ENCODE data around the gene CHST11.
"Not testable (repeated sequence)": the region's sequence is repeated elsewhere in the genome, so short reads cannot be mapped to it uniquely, and the experiment has no call there.

CHST11 gene

DNA sequence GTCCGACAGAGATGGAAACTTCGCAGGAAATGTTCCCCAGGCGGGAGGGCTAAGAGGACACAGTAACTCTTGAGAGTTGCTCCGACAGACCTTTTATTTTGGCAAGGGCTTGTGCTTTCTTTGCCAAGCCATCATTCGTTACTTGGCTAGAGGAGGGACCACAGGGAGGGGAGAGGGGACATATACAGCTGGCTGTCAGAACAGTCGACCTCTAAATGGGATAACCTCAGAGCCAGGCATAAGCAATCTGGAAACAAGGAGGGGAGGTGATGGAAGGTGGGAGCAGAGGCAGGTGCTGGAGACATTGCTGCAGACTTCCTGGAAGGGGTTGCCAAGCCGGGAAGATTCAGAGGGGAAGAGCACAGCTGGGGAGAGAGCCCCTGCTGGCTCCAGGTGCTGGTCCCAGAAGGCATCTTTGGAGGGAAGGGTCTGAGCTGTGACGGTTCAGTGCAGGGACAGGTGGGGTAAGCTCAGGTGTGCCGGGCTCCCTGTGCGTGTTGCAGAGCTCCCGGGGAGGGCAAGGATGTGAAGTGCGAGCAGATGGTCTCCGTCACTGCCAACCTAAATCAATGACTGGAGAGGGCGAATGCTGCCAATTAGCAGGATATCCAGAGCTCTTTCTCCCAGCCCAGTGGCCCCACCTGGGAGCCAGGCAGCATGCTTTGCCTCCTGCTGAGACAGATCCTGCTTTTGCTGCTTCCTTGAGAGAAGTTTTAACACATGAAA lies 50.1 kb downstream of the CHST11 start:
- no peak for DNase-seq

GRCh38 chr12:104507672-104508071 lies 50.9 kb downstream of the CHST11 start:
- no peak for DNase-seq

DNA sequence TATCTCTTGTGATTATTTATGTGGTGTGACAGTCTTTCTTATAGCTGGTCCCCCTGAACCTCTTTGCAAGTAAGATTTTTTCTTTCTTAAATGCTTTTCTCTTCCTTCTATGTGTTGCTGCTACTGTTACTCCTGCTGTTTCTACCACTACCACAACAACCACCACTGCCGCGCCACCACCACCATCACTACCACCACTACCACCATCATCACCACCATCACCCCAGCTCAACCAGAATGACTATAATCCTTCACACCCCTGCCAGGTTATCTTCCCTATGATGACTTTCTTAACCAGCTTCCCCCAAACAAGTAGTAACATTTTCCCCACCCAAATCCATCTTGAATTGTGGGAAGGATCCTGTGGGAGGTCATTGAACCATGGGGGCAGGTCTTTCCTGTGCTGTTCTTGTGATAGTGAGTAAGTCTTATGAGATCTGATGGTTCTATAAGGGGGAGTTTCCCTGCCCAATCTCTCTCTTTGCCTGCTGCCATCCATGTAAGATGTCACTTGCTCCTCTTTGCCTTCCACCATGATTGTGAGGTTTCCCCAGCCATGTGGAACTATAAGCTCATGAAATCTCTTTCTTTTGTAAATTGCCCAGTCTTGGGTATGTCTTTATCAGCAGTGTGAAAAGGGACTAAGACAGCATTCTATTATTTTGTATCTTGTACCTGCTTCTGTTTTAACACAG lies 52.2 kb downstream of the CHST11 start:
- DNase-seq, result no peak

DNA sequence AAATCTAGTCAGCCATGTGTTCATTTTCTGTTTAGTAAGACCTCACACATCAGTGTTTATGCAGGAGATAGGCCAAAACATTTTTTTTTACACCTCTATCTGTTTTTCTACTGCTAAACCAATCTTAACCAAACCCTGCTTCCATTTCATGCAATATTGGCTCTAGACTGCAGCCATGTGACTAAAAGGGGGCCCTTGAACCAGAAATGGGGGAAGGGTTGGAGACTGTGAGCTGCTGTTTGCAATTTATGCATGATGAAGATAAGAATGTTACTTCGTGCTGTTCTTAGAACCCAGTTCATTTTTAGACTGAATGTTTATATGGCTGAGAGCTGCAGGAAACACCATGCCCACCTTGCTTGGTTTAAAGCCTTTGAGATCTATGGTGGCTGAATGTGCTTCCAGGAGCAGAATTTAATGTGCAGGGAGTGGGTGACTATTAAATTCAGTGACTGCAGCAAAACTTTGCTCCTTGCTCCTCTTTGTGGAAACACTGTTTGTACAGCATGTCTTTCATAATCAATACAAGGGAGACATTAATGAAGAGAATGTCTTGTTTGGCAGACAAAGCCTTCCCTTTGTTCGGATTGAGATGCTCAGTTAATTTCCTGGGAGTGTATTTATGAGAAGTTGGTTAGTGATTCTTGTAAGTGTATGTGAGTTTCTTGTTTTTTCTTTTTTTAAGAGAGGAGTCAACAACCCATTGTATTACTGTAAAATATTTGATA lies 53.6 kb downstream of the CHST11 start:
- DNase-seq, result peak; percentile 90

DNA sequence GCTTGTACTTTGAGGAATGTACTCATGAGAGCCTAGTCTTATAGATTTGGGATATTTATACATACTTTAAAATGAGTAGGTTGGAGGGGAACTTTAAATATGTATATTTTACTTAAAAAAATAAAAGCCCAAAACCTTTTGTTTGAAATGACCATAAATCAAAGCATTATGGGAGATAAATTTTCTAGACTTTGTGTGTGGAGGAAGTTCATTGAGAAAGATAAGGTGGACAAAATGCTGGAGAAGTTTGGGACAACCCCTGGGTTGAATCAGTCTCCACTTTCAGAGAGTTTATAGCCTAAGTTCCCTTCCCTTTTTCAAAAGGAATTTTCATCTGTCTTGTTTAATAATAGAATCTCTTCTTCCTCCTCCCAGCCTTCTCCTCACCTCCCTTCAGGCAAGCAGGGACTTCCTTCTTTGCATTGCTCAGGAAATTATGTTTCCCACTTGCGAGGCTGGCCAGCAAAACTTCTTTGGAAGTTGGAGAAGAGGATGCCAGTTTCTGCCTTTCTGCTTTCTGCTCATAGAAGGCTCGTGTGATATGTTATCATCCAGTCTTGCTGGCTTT lies 54.2 kb downstream of the CHST11 start:
- DNase-seq, result no peak

GRCh38 chr12:104513681-104514080 lies 56.9 kb downstream of the CHST11 start:
- DNase-seq, result no peak

DNA sequence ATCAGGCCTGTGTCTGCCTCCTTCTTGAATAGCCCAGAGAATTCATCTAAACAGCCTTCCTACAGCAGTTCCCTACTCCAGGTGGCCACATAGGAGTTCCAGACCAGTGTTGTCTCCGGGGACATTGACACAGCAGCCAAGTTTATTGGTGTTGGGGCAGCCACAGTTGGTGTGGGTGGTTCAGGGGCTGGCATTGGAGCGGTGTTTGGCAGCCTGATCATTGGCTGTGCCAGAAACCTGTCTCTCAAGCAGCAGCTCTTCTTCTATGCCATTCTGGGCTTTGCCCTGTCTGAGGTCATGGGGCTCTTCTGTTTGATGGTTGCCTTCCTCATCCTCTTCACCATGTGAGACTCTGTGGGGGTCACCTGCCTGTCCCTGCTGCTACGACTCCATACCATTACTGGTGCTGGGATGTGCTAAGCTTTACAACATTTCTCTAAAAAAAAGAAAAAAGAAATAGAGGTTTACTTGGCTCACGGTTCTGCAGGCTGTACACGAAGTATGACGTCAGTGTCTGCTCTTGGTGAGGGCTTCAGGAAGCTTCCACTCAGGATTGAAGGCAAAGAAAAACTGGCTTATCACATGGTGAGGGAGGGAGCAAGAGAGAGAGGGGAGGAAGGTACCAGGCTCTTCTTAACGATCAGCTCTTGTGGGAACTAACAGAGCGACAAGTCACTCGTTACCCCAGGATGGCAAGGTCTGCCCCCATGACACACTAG lies 57.5 kb downstream of the CHST11 start:
- no peak for DNase-seq

- DNase-seq, result peak; percentile 75
These were observed 59.2 kb downstream of the CHST11 start for GRCh38 chr12:104515899-104516298.

GRCh38 chr12:104516821-104517220 lies 60.1 kb downstream of the CHST11 start:
- no peak for DNase-seq

- DNase-seq, result no peak
These were observed 61.1 kb downstream of the CHST11 start for GRCh38 chr12:104517880-104518279.

GRCh38 chr12:104519190-104520019 lies 62.7 kb downstream of the CHST11 start:
- DNase-seq, result no peak

GRCh38 chr12:104520242-104520900 lies 63.6 kb downstream of the CHST11 start:
- DNase-seq, result no peak

GRCh38 chr12:104521731-104522130 lies 65.0 kb downstream of the CHST11 start:
- no peak for DNase-seq

DNA sequence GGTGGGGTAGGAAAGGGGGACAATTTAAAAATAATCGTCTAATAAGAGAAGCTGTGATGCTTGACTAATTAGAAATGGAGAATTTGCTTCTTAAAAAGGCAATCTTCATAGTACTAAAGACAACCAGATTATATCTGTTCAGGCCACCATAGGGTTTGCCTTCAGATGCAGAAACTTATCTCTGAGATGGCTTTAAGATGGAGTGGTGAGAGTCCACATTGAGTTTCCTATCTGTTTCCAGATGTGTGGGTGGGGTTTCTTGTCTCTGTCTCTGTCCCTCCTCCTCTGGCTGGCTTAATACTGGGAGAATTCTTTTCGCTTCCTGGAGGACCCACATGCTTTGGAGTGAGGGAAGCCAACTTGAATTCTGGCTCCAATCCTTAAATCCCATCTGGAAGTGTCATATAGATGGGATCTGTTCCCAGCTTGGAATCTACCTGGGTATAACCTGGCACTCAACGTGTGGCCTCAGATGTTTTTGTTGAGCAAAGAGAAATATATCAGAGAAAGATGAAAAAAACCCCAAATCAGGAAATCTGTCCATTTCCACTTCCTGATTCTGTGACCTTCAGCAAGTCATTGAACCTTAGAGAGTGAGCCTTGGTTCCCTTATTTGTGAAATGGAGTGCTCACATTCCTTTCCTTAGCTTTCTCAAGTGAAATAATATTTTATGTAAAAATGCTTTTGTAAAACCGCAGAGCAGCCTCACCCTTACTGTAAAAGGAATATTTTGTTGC lies 66.4 kb downstream of the CHST11 start:
- no peak for DNase-seq

DNA sequence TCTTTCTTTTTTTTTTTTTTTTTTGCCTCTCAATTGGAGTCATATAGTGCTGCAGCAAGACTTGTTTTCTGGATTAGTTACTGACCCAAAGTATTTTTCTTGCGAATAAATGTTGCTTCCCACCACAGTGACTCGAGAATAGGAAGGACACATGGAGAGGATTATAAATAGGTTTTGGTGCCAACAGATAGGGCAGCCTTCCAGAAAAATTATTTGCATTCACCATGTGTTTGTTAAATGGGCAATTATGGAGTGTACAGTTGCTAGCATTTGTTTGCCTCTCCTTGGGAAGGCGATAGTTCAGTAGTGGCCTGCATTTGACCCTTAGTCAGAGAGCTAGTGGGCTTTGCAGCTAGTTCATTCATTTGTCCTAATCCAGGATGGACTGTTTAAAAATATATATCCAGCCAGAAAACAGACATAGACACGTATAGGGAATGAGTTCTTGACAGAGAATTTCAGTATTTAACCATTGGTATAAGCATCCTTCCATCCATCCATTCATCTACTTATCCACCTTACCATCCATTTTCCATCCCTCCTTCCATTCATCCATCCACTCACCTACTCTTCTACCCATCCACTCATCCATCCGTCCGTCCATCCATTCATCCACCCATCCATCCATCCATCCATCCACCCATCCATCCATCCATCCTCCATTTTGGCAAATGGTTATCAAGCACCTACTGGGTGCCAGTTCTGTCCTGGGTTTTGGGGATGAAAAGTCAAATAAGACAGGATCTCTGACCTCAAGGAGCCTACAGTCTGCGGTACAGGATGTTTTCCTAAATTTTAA lies 67.5 kb downstream of the CHST11 start:
- no peak for DNase-seq

DNA sequence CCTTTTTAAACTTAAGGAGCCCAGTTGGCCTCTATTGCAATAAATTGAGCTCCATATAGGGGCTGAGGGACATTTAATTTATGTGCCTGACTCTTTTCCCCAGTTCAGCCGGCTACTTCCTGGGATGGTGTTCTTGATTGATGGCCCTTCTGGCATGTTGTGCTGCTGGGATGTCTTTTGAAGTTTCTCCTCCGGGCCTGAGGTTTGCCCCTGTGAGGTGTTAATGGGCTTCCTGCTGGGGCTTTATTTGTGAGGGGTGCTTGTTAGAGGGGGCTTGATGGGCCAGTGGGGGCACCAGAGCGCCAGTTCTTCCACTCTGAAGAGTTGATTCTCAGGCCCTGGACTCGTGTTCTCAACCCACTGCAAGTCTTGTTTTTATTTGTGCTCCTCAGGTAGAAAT lies 69.6 kb downstream of the CHST11 start:
- DNase-seq, result no peak

GRCh38 chr12:104526751-104527150 lies 70.0 kb downstream of the CHST11 start:
- no peak for DNase-seq

- DNase-seq, result not testable (repeated sequence)
These were observed 70.9 kb downstream of the CHST11 start for GRCh38 chr12:104527653-104528052.

DNA sequence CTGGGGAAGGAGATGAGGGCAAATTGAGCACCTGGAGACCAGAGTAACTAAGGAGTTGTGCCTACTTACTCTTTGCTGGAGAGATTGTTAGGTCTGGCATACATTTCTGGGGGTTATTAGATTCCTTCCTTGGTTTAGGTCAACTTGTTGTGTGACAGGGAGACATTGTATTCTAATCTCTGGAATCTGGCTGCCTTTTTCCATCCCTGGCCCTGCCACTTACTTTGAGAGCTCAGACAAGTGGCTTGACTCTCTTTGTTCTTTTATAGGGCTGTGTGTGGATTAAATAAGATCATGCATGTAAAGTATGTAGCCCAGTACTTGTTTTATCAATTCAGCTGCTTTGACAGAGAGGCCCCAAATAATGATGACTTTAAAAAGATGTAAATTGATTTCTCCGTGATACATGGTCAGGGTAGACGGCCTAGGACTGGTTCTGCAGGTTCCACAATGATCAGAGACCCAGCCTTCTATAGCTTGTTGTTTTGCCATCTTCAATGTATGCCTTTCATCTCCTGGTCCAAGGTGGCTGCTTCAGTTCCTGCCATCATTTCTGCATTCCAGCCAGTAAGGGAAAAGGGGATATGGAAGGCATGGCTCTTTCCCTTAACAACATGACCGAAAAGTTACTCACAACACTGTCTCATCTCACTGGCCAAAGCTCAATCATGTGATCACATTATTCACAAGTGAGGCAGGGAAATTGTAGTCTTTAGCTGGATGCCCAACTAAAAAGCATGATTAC lies 72.6 kb downstream of the CHST11 start:
- DNase-seq, result no peak

Data from hematopoietic multipotent progenitor cell treated with erythropoietin and hydrocortisone succinate and interleukin-3 and kit ligand, for 8 days (in vitro differentiated cells).